NCI-H2227 (cell line): Measurements from ENCODE around the gene CACNA1C.
"Not testable (repeated sequence)": the region's sequence is repeated elsewhere in the genome, so short reads cannot be mapped to it uniquely, and the experiment has no call there.

Source experiments
- DNase-seq: peaks from one replicate; lab custom pipeline; 2025; ENCODE audit not compliant: unreplicated experiment; lab: John Stamatoyannopoulos, UW

The CACNA1C gene

DNA sequence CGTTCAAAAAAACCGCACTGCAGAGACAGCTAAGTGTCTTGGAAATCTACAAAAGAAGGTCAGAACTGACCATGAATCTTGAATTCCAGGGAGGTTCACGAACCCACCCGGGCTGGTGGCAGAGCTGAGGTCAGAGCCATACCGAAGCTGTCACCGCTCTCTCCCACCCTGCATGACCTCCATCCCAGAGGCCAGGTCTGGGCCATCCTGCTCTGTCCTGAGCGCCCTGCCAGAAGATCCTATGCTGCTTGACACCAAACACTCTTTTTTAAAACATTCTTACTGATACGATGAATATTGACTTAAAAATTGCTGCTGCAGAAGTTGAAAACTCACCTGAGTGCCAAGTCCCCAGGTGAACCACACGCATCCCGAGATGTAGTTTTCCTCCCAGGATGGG lies 412.9 kb downstream of the CACNA1C start:
- no peak for DNase-seq

DNA sequence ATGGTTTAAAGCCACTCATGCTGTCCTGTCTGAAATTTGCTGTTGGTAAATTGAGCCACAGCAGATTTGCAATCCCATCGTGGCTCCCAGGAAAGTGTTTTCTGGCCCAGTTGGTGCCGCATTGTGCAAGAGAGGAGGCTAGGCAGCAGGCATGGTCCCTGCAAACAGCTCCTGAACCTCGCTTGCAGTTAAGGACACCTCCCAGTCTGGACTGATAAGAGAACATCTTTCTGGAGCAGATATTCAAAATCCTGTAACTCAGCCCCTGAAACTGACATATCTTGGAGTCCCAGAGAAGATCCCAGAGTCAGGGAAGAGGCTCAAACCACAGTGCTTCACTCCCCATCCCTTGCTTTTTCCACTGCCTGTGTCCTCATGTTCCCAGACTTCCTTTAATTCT lies 413.4 kb downstream of the CACNA1C start:
- DNase-seq, result no peak

DNA sequence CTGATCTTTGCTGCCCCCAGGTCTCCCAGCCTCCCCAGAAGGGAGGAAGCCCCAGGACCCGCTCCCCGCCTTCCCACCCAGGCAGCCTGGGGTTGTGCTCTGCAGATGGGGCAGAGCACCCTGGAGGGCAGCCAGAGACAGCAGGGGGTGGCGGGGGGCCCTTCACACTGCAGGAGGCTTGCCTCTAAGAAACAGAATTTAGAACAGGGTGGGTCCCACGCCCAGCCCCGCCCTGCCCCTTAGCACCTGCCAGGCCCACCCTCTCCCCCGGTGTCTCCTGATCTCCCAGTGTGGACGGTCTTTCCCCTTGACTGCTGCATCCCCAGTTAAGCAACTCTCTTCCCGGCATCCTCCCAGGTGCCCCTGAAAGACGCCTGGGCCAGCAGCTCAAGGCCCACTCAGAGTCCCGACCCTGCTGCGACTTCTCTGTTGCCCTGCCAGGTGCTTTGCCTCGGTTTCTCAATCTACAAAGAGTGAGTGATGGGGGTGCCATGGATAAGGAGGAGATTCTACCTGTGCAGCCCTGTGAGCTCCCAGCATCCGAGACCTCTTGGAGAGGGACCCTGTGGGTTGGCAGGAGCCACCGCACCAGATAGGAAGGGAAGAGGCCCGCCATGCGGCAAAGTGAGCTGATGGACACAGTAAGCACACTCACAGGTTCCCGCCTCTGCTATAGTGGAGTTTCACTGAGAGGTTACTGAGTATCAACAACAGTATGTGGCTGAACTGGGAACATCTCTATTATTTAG lies 414.8 kb downstream of the CACNA1C start:
- DNase-seq, result no peak

GRCh38 chr12:2475984-2476383 lies 423.2 kb downstream of the CACNA1C start:
- DNase-seq, result no peak

DNA sequence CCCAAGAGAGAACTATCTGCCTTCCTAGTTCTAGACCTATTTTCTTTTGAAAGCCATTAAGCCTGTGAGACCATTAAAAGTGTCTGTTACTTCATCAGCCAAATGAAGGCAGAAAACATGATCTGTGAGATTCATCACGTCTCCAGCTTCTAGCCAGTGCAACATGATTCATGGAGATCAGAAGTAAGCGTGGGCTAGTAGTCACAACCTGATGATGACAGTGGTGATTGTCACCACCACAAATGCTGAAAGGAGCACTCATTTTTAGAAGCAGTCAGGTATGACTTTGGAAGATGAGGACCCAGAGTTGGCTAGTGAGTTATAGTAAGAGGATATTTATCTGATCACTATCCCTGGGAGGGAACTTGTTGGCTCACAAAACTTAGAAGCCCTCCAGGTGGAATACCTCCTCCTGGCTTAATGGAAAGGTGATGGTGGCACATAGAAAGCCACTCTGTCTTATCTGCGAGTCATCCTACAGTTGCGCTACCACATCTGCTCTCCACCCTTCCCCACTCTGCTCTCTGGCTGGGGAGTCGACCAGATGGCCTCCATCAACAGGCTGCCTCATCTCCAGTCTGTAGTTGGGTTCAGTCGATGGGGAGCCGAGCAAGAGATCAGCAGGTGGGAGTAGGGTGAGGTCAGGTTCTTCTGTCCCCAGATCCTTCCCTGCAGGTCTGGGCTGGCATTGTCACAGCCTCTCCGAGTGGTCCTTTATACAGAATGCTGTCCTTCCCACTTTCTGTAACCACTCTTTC lies 424.4 kb downstream of the CACNA1C start:
- DNase-seq, result no peak

DNA sequence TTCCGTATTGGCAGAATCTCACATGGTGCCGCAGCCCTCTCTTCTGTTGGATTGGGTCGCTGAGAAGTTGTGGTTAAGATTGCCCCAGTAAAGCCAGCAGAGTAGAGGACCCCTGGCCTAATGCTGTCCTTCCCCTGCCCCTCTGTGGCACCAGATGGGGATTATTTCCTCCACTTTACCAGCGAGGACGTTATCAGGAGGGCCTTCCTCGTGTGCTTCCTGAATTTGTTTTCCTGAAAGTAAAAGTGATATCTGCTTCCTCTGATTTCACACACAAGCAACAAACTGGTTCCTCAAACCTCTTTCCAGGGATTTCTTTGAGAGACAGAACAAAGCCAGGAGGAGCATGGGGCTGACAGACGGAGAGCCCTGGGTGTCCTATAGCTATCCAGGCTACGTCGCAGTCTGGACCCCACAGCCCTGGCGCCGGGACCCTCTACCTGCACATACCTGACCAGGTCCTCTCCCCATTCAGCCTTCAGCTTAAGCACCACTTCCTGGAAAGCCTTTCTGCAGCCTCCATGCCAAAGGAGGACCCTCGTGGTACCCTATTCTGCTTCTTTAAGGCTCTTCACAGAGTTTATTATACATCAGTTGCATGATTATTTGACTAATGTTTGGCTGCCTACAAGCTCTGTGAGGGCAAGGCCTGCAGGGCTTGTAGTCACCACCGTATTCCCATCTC lies 427.2 kb downstream of the CACNA1C start:
- no peak for DNase-seq

- no peak for DNase-seq
These were observed 428.6 kb downstream of the CACNA1C start for GRCh38 chr12:2481346-2481745.

DNA sequence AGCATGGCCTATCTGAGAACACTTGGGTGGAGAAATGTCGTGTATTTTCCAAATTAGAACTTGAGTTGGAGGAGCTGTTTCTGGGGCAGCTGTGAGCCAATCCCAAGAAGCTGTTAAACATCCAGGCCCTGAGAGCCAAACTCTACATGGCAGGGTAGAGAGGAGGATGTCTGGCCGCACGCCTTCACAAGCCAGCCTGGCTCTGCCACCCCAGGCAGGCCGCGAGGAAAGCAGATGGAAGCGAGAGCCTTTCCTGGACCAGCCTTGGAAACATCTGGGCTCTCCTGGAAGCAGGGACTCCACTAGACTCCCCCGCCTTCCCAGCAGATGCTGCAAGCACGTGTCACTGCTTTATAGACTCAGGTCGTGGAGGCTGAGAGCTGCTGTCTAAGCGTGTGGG lies 429.2 kb downstream of the CACNA1C start:
- DNase-seq, result no peak

GRCh38 chr12:2482938-2483660 lies 430.3 kb downstream of the CACNA1C start:
- no peak for DNase-seq

GRCh38 chr12:2483713-2484112 lies 430.9 kb downstream of the CACNA1C start:
- no peak for DNase-seq

DNA sequence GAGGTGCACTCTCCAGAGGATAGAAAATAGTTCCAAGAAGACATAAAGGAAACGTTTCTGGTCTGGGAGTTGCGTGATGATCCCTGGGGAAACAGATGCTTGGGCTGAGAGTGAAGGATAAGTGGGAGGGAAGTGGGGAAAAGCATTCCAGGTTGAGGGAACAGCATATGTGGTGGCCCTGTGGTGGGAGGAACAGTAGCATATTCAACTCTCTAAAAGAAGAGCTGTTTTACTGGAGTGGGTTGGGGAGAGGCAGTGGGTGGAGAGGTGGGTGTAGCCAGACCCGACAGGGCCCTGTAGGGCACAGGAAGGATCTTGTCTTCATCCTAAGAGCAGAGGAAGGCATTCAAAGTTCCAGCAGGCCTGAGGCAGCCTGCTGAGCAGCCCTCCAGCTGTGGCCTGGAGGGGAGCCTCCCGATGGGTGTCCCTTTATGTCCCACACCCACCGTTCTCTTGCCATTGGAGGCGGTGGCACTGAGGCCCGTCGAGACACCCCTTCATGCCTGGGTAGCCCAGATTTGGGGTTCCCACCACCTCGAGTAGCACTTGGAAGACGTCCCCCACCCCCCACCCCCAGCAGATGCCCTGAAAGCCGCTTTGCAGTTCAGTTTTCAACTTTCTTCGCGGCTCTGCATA lies 431.5 kb downstream of the CACNA1C start:
- no peak for DNase-seq

DNA sequence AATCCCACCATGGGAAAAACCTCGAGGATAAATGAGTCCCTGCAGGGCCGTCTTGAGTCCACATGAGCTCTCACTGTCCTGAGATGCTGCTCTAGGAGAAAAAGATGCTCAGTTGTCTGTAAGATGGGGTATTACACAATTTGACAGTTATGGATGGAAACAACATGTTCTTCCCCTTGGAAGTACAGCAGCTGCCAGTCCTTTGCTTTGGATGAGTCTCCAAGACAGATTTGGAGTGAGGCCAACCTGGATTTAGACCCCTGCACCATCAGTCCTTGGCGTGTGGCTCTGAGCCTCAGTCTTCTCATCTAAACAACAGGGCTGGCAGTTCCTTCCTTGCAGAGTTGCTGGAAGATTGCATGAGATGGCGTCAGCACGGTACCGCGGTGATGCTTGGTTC lies 432.9 kb downstream of the CACNA1C start:
- DNase-seq, result no peak

GRCh38 chr12:2486796-2487195 lies 434.0 kb downstream of the CACNA1C start:
- DNase-seq, result no peak

GRCh38 chr12:2487278-2487677 lies 434.5 kb downstream of the CACNA1C start:
- no peak for DNase-seq

DNA sequence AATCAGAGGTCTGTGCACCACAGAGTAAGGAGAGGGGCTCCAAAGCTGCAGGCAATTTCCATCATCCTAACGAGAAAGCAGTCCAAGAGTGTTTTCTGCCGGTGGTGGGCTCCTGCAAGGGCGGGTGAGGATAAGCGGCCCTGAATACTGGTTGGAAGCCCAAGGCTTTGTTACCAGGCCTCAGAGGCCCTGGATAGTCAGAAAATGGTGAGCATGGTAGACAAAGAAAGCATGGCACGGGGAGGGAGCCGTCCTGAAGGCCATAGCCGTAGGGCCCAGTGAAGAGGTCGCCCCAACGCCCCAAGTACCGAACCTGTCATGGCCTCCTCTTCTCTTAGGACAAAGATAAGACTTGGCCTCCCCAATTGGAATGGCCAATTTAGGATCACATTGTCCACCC lies 435.3 kb downstream of the CACNA1C start:
- no peak for DNase-seq

GRCh38 chr12:2488596-2488995 lies 435.8 kb downstream of the CACNA1C start:
- DNase-seq, result no peak

DNA sequence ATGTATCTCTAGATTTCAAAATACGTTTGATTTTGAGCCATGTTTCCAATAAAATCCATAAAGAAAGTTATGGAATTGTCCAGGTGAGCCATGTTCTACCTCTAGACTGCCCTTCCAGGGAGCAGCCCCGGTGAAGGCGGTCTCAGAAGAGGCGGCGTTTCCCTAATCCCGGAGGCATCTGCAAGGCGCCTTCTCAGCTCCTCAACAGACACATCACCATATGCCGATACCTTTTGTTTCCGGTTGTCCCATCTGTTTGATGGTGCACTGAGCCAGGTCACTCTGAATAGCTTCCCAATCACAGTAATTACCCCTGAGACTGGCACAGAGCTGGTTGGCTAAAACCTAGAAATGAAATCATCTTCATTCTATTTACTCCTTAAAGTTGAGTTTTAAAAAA lies 436.5 kb downstream of the CACNA1C start:
- peak; percentile 15 for DNase-seq

GRCh38 chr12:2490831-2491230 lies 438.0 kb downstream of the CACNA1C start:
- no peak for DNase-seq

DNA sequence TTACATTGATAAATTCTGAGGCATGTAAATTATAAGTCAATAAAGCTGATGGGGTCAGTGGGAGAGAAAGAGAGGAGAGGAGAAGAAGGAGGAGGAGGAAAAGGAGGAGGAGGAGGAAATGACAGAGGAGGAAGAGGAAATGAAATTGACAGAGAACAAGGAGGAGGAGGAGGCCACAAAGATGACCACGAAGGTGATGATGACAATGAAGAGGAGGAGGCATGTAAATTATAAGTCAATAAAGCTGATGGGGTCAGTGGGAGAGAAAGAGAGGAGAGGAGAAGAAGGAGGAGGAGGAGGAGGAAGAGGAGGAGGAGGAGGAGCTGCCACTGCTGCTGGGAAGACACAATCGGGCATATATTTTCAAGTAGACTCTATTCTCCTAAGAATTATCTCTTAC lies 438.6 kb downstream of the CACNA1C start:
- not testable (repeated sequence) for DNase-seq

DNA sequence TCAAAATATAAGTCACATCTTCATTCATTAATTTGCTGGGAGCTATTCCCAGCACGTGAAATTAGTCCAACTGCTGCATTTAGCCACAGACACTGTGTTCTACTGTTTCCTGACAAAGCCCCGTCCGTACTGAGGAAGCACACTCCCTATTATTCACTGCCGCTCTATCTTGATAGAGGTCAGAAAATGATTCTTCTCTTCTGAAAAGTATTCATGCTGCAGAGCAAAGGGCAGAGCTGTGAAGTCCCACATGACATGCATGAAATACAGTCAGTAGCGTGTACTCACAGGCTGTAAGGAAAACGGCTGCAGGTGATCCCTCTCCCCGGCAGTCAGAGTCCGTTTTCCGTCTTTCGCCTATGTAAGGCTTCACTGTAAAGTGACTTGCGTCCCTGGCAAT lies 439.4 kb downstream of the CACNA1C start:
- DNase-seq, result no peak

DNA sequence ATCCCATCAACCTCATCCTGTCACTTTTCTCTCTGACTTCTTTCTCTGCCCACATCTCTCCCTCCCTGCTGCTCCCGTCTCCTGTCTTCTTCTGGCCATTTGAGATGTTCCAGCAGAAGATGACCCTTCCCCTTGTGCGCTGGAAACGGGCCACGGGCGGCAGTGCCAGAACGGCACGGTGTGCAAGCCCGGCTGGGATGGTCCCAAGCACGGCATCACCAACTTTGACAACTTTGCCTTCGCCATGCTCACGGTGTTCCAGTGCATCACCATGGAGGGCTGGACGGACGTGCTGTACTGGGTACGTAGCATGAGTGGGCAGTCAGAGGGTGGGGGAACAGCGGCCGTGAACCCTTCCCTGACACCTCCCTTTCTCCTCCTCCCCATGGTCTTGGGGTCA lies 440.3 kb downstream of the CACNA1C start:
- no peak for DNase-seq
